Suprapubic skin (tissue), 3 donors: Measurements from ENCODE around the gene GCNT4.

Experiments
- POLR2A ChIP-seq, 2 donors: fragments of 450-650 bp; IDR thresholded peaks; one replicate each; pipeline ENCODE4 v1.6.1; 2017; ENCODE audit warnings: antibody characterized with exemption in 2 of 2, mild to moderate bottlenecking in 2 of 2, moderate library complexity in 2 of 2
- TF ChIP-seq, protein P1 (sequence below), 2 donors: fragments of 200-600 bp in 1 of 2; fragments of 450-650 bp in 1 of 2; sonication (generic) in 1 of 2; IDR thresholded peaks; one replicate each; pipeline ENCODE4 v1.5.1; 2016 to 2019; ENCODE audit warnings: antibody characterized with exemption in 2 of 2, mild to moderate bottlenecking in 1 of 2, moderate library complexity in 1 of 2

DNA sequence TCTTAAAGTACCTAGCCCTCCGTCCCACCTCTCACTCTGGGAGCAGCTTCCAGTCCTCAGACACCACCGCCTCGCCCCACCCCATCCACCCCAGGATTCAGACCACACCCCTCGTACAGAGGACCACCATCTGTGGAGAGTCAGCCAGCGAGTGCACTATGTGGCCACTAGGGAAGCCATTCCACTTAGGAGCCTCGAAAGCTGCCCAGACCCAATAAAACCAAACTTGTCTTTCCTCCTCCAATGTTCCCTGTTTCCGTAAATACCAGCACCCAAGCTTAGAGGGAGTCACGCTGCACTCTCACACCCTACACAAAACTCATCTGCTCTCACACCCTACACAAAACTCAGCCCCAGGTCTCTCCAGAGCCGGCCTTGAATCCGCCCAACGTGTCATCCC, 1.9 kb downstream of the GCNT4 start:
- TF ChIP-seq, protein P1, sequence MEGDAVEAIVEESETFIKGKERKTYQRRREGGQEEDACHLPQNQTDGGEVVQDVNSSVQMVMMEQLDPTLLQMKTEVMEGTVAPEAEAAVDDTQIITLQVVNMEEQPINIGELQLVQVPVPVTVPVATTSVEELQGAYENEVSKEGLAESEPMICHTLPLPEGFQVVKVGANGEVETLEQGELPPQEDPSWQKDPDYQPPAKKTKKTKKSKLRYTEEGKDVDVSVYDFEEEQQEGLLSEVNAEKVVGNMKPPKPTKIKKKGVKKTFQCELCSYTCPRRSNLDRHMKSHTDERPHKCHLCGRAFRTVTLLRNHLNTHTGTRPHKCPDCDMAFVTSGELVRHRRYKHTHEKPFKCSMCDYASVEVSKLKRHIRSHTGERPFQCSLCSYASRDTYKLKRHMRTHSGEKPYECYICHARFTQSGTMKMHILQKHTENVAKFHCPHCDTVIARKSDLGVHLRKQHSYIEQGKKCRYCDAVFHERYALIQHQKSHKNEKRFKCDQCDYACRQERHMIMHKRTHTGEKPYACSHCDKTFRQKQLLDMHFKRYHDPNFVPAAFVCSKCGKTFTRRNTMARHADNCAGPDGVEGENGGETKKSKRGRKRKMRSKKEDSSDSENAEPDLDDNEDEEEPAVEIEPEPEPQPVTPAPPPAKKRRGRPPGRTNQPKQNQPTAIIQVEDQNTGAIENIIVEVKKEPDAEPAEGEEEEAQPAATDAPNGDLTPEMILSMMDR (IDR thresholded peaks at IDR 0.05) = no peak
- no peak for TF ChIP-seq POLR2A (IDR thresholded peaks at IDR 0.05)
